ENCODE measurements around the gene TMEM204.

GRCh38 chr16:1499756-1500464, 33.6 kb upstream of the TMEM204 start:
- TF ChIP-seq, protein P1, sequence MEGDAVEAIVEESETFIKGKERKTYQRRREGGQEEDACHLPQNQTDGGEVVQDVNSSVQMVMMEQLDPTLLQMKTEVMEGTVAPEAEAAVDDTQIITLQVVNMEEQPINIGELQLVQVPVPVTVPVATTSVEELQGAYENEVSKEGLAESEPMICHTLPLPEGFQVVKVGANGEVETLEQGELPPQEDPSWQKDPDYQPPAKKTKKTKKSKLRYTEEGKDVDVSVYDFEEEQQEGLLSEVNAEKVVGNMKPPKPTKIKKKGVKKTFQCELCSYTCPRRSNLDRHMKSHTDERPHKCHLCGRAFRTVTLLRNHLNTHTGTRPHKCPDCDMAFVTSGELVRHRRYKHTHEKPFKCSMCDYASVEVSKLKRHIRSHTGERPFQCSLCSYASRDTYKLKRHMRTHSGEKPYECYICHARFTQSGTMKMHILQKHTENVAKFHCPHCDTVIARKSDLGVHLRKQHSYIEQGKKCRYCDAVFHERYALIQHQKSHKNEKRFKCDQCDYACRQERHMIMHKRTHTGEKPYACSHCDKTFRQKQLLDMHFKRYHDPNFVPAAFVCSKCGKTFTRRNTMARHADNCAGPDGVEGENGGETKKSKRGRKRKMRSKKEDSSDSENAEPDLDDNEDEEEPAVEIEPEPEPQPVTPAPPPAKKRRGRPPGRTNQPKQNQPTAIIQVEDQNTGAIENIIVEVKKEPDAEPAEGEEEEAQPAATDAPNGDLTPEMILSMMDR (tag by site-specific recombination; IDR thresholded peaks at IDR 0.05), result no peak
- TF ChIP-seq ZNF23 (tag by site-specific recombination; IDR thresholded peaks at IDR 0.05; ENCODE audit: borderline replicate concordance), result no peak
- TF ChIP-seq, protein P2, sequence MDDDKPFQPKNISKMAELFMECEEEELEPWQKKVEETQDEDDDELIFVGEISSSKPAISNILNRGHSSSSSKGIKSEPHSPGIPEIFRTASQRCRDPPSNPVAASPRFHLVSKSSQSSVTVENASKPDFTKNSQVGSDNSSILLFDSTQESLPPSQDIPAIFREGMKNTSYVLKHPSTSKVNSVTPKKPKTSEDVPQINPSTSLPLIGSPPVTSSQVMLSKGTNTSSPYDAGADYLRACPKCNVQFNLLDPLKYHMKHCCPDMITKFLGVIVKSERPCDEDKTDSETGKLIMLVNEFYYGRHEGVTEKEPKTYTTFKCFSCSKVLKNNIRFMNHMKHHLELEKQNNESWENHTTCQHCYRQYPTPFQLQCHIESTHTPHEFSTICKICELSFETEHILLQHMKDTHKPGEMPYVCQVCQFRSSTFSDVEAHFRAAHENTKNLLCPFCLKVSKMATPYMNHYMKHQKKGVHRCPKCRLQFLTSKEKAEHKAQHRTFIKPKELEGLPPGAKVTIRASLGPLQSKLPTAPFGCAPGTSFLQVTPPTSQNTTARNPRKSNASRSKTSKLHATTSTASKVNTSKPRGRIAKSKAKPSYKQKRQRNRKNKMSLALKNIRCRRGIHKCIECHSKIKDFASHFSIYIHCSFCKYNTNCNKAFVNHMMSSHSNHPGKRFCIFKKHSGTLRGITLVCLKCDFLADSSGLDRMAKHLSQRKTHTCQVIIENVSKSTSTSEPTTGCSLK (tag by site-specific recombination; IDR thresholded peaks at IDR 0.05), result no peak
- no peak for TF ChIP-seq KLF9 (tag by site-specific recombination; IDR thresholded peaks at IDR 0.05; ENCODE audit: low read depth)
- no peak for TF ChIP-seq ZEB2 (tag by site-specific recombination; IDR thresholded peaks at IDR 0.05)
- no peak for TF ChIP-seq ZNF354C (tag by site-specific recombination; IDR thresholded peaks at IDR 0.05; ENCODE audit: borderline replicate concordance, low read depth)
- TF ChIP-seq ZNF157 (tag by site-specific recombination; IDR thresholded peaks at IDR 0.05), result no peak
